HG03139 (cell line): ENCODE data around the gene SPACA6.

ENCODE experiments used
- ATAC-seq: cut with Tn5 transposase; IDR thresholded peaks from one replicate; pipeline ENCODE4 v1.9.1; 2021; ENCODE audit not compliant: unreplicated experiment

Gene SPACA6

DNA sequence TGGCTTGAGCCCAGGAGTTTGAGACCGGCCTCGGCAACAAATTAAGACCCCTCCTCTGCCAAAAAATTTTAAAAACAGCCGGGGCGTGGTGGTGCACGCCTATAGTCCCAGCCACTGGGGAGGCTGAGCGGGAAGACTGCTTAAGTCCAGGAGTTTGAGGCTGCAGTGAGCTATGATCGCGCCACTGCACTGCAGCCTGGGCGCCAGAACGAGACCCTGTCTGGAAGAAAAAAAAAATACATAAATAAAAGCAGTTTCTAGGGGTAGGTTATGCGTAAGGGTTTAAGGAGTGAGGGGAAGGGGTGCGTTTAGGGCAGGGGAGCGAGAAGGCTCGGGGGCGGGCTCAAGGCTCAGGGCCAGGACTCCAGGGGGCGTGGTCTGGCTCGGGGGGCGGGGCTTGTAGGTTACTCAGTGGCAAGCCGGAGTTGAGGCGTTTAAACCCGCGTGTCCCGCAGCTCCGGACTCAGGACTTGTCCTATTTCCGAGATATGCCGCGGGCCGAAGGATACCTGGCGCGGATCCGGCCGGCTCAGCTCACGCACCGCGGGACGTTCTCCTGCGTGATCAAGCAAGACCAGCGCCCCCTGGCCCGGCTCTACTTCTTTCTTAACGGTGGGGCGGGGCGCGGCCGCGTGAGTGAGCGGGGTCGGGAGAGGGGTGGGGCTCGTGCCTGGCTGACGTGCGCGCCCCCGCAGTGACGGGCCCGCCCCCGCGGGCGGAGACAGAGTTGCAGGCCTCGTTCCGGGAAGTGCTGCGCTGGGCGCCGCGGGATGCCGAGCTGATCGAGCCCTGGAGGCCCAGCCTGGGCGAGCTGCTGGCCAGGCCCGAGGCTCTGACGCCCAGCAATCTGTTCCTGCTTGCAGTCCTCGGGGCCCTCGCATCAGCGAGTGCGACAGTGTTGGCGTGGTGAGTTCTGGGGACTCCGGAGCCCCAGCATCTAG lies 10.7 kb downstream of the SPACA6 start:
- ATAC-seq: peak; percentile 88

DNA sequence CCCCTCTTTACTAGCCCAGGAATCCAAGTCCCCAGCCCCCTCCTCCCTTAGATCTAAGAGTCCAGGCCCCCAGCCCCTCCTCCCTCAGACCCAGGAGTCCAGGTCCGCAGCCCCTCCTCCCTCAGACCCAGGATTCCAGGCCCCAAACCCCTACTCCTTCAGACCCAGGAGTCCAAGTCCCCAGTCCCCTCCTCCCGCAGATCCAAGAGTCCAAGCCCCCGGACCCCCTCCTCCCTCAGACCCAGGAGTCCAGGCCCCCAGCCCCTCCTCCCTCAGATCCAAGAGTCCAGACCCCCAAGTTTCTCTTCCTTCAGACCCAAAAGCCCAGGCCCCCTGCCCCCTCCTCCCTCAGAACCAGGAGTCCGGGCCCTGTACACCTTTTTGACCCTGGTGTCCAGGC lies 11.5 kb downstream of the SPACA6 start:
- no peak for ATAC-seq

DNA sequence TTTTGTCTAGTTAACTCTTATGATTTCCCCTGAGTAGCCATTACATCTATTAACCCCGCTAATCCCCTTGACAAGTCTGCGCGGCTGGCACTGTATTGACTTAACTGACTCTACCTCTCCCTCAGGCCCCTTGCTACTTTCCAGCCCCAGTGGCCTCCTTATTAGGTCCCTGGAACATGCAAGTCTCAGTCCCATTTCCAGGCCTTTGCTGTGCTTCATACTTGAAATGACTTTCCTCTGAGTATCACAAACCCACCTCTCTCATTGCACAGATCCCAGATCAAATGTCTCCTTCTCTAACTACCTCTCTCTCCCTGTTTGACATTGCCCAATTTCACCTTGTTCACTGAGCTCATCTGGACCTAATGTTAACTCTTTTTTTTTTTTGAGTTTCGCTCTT lies 13.2 kb downstream of the SPACA6 start:
- no peak for ATAC-seq

DNA sequence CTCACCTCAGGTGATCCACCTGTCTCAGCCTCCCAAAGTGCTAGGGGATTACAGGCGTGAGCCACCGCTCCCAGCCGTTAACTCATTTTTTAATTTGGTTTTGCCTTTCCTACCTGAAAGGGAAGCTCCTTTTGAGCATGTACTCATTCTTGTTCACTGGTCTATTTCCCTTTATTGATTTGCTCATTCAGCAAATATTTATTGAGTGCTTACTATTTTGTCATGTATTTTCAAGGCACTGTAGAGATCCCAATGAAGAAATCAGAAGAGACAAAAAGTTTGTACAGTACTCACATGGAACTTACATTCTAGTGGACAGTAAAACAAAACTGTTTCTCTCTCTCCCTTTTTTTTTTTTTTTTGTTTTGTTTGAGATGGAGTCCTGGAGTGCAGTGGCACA lies 13.8 kb downstream of the SPACA6 start:
- no peak for ATAC-seq

DNA sequence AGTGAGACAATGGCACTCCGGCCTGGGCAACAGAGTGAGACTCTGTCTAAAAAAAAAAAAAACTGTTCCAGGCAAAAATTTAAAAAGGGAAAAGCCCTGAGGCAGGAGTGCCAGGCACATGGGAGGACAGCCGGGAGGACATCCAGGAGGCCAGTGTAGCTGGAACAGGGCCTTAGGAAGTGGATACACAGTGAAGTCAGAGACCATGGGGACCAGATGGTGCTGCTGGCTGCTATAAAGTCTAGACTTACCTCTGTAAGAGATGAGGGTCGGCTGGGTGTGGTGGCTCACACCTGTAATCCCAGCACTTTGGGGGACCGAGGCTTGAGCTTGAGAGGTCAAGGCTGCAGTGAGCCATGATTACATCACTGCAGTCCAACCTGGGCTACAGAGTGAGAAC lies 15.7 kb downstream of the SPACA6 start:
- no peak for ATAC-seq

DNA sequence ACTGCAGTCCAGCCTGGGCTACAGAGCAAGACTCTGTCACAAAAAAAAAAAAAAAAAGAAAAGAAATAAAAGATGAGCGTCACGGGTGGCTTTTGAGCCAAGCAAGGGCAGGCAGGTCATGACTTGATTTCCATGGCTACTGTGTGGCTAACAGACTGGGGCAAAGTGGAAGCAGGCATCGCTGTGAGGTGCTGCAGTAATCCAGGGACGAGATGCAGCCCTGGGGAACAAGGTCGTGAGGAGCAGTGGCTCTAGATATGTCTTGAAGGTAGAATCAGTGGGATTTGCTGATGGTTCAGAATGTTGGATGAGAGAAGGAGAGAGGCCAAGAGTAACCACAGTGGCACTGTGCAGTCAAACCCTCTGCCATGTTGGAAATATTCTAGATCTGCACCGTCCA lies 16.4 kb downstream of the SPACA6 start:
- no peak for ATAC-seq

DNA sequence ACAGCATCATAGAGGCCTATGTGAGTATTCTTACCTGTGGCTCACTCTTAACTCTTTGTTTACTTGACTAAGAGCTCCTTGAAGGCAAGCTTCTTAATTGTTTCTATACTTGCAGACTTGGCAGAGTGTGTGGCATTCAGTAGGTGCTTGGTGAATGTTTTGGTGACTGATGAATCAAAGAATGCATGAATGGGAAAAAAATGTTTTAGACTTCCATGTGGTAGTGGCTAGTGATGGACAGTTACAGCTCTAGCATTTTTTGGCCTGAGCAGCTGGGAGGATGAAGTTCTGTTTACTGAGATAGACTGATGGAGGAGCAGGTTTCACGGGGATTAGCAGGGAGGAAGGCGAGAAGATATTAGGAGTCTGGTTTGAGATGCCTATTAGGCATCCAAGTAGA lies 17.0 kb downstream of the SPACA6 start:
- no peak for ATAC-seq

DNA sequence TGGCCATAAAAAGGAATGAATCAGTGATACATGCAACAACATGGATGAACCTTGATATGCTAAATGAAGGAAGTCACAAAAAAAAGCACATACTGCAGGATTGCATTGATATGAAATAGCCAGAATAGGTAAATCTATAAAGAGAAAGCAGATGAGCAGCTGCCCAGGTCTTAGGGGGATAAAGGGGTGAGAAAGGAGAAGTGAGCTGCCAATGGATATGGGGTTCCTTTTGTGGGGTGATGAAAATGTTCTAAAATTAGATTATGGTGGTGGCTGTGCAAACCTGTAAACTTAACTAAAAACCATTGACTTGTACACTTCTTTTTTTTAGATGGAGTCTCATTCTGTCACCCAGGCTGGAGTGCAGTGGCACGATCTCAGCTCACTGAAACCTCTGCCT lies 18.6 kb downstream of the SPACA6 start:
- ATAC-seq: no peak

DNA sequence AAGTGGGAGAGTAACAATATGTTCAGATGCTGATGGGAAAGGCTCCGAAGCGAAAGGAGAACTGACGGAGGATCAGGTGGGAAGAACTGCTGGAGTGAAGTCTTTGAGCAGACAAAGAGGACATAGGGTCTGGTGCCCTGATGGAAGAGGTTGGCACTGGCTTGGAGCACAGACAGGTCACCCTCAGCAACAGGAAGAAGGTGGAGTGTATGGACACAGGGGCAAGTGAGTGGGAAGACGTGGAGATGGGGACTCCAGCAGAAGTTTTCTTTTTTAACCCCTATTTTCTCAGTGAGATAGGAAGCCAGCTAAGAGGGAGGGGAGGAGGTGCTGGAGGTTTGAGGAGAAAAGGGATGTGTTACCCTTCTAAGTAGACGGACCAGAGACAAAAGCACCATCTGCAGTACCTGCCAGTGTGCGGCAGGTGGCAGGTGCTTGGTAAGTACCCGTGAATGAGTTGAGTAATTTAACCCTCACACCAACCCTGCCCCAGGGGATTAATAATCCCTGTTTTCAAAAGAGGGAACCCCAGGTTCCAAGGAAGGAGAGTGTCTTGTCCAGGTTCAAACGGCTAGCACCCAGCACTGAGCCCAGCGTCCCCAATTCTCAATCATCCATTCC lies 19.4 kb downstream of the SPACA6 start:
- no peak for ATAC-seq

DNA sequence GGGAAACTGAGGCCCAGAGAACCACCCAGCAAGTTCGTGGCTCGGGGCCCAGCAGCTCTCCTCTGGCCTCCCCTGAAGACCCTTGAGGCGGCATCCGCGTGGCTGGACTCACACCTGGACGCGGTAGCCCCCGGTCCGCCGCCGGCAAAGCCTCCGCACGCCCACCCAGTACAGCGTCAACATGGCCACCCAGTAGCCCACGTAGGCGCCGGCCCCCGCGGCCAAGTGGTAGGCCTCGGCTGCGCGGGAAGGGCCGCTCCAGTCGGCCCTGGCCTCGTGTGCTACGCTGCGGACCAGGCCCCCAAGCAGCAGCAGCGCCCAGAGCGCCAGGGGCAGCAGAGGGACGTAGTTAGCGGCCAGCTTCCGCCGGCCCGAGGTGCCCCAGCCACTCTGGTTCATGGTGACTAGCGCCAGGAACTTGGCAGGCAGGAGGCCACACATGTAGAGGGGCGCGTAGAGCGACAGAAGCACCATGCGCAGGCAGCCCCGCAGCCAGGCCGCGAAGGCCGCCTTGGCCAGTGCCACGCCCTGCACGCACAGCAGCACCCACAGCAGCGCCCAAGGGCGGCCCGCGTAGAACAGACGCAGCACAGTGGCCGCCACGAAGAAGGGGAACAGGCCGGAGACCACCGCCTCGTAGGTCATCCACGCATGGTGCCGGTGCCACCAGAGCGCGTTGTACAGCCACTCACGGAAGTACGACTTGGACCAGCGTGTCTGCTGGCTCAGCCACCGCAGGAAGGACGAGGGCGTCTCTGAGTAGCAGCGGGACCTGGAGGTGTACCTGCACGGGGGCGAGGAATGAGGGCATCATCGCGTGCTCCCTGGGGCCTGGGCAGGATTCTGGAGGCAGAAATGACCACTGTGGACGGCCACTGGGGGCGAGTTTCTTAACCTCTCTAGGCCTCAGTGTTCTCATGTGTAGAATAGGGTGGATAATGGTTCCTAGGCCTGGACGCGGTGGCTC lies 20.5 kb downstream of the SPACA6 start:
- ATAC-seq: no peak

DNA sequence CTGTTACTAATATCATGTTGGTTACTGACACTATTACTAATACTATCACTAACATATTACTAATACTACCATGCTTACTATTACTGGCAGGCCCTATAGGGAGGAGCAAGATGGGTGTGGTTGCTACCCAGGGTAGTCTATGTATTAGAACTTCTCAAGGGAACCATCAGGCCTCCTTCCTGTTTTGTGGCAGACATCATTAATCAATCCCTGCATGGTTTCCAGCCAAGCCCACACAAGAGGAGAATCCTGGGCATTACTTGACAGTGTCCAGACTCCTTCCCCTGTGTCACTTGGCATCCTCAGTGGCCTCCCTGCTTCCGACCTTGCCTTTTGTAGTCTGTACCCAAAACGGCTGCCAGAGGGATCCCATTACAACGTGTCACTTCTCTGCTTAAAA lies 21.7 kb downstream of the SPACA6 start:
- ATAC-seq: no peak

DNA sequence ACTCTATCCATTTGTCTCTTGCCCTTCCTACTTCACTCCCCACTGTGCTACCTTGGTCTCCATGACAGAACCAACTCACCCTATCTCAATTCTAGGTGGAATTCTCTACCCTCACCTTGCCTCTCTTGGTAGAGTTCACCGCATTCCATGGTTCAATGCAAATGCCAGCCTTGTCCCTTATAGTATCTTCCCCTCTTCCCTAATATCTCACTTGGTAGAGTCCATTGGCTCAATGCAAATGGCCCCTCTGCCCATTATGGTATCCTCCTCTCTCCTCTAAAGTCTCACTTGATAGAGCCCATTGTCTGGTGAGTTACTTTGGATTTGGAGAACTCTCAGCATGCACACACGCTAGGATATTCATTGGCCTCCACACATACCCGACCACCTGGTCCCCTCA lies 22.7 kb downstream of the SPACA6 start:
- ATAC-seq: no peak

DNA sequence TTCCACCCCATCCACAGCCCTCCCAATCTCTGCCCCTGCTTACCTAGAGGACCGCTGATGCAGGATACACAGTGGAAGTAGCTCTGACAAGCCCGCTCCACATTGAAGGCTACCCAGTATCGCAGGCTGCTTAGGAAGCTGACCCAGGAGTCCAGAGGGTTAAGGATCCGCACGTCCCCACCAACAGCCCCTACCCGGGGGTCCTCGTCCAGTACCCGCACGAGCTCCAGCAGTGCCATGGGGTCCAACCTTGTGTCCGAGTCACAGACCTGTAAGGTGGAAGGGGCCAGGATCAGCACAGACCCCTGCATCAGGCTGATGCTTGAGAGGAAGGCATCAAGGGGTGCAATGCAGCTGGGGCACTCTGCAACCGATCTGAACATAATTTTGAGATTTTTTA lies 23.8 kb downstream of the SPACA6 start:
- no peak for ATAC-seq

DNA sequence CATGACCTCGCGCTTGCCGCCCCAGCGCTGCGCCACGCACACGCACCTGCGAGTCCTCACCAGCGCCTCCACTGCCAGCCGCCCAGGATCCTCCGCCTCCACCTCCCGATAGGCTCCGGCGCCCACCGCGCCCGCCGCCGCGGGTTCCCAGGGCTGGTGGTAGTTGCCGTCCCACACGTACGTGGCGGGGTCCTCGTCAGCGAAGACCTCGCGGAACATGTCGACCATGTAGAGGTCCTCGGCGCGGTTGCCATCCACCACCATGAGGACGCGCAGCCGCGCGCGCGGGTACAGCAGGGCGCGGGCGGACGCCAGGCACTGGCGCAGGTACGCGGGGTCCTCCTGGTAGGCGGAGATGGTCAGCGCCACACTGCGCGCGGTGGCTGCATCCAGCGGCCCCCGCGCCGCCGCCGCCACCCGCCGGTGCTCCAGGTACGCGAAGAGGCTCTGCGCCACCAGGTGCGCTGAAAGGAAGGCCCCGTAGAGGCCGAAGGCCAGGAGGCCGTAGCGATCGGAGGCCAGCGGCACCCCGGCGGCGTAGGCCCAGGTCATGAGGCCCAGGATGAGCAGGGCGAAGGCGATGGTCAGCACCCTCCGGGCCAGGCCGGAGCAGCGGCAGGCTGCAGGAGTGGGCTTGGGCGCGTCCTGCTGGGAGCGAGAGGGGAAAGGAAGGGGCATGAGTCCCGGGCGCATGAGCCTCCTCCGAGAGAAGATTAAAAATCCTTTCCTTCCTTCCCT lies 26.3 kb downstream of the SPACA6 start:
- no peak for ATAC-seq

DNA sequence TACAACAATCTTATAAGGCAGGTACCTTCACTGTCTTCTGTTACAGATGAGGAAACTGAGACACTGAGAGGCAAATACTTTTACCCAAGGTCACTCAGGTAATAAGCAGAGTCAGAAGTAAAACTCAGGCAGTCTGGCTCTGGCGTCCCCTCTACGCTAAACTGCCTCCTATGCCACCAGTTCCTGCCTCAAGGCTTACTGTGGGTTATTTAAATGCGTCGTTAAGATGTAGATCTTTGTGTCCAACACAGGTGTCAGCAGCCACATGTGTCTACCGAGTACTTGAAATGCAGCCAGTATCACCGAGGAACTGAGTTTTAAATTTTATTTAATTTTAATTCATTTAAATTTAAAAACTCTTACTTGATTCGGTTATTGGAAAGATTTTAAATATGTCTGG lies 28.8 kb downstream of the SPACA6 start:
- ATAC-seq: no peak

DNA sequence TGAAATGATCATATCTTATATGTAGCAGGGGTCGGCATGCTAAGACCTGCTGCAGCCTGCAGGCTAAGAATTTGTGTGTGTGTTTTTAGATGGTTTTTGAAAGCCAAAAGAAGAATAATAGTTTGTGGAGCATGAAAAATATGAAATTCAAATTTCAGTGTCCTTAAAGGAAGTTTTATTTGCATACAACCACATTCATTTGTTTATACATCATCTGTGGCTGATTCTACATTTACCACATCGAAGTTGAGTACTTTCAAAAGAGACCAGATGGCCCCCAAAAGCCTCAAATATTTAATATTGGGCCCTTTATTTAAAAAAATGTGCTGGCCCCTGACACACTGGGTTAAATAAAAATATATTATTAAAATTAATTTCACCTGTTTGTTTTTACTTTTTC lies 29.4 kb downstream of the SPACA6 start:
- ATAC-seq: no peak

DNA sequence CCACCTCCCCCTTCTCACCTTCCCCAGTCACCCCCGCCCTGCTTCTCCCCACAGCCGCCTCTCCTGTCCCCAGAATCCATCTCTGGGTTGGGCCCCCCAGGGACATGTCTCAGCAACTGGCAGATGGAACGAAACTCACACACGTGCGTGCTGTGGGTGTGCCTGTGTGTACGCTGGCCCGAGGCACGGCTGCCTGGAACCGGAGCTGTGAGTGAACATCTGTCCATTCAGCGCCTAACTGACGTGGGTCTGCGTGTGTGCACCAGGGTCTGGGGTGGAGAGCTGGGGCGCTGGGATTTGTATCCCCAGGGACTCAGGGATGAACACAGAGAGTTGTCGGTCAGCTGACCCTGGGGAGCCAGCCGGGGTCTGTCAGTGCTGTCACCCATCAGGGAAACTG lies 31.4 kb downstream of the SPACA6 start:
- no peak for ATAC-seq

DNA sequence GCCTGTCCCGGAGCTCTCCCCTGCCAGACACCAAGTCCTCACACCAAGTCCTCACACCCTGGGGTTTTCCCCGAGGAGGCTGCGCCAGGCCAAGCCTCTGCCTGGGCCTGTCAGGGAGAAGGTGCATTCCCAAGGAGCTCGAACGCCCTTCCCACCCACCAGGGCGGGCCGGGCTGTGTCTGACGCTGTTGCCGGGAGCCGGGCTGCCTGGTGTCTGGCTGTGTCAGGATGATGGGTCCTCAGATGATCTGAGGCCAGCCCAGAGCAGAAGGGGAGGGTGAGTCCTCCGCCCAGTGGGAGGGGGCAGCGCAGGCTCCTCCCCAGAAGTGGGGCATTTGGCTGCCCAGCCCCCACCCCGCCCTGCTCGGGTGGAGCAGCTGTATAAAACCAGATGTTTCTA lies 32.9 kb downstream of the SPACA6 start:
- ATAC-seq: no peak

DNA sequence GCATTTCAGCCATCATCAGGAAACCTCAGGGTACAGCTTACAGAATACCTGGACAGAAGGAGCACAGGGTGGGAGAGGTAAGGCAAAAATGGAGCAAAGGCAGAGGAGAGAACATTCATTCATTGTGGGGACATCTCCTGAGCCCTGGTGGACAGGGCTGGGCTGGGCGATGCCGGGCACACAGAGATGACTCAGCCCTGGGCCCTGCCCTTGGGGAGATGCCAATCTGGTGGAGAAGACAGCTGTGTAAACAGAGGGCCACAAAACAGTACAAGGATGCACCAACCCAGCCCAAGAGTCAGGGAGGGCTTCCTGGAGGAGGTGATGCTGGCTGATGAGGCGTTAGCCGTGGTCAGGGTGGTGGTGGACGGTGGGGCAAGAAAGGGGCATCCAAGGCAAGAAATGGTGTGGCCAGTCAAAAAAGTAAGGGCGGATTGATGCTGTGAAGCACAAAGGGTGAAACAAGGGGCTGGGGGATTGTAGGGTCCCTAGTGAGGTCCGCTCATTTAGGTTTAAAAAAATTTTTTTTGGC lies 34.3 kb downstream of the SPACA6 start:
- ATAC-seq: no peak

DNA sequence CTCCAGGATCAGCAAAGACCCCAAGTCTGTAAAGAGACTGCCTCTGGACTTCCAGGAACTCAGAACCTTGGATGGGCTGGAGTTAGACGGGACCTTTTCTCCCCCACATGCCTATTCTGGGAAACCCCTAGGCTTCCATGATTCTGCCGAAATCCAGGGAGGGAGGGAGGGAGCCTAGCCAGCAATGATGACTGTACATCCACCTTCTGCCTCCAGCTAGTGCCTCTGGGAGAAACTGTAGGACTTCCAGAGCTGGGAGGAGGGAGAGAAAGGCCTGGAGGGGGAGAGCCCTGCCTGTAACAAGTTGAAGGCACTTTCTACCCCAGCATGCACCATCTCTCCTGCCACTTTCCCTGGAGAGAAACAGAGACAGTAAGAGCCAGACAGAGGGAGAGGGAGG lies 36.7 kb downstream of the SPACA6 start:
- ATAC-seq: no peak
